Non-pigmented ciliary epithelial cell (primary cell): Measurements from ENCODE around the gene AKAP8.

ENCODE experiments used
- DNase-seq: peaks from one replicate; pipeline ENCODE4 v3.0.0-alpha.2; 2010; ENCODE audit warnings: low read depth

Gene AKAP8

GRCh38 chr19:15331419-15332310 lies 47.9 kb downstream of the AKAP8 start:
- no peak for DNase-seq

- no peak for DNase-seq
Observed at GRCh38 chr19:15330801-15331418, 48.7 kb downstream of the AKAP8 start.

- no peak for DNase-seq
Observed at GRCh38 chr19:15328312-15328711, 51.3 kb downstream of the AKAP8 start.

- DNase-seq = no peak
Observed at GRCh38 chr19:15324791-15325519, 54.6 kb downstream of the AKAP8 start.

GRCh38 chr19:15323496-15324235 lies 55.9 kb downstream of the AKAP8 start:
- DNase-seq = no peak

GRCh38 chr19:15321739-15322138 lies 57.8 kb downstream of the AKAP8 start:
- no peak for DNase-seq

- no peak for DNase-seq
Observed at GRCh38 chr19:15320116-15320515, 59.5 kb downstream of the AKAP8 start.

GRCh38 chr19:15318241-15318691 lies 61.3 kb downstream of the AKAP8 start:
- DNase-seq = no peak

- no peak for DNase-seq
Observed at GRCh38 chr19:15317392-15318071, 62.1 kb downstream of the AKAP8 start.

GRCh38 chr19:15316498-15316897 lies 63.1 kb downstream of the AKAP8 start:
- no peak for DNase-seq

GRCh38 chr19:15315101-15315500 lies 64.5 kb downstream of the AKAP8 start:
- DNase-seq = no peak

GRCh38 chr19:15313649-15314279 lies 65.8 kb downstream of the AKAP8 start:
- no peak for DNase-seq

GRCh38 chr19:15307169-15307568 lies 72.4 kb downstream of the AKAP8 start:
- DNase-seq = no peak

- no peak for DNase-seq
Observed at GRCh38 chr19:15305582-15306334, 73.8 kb downstream of the AKAP8 start.

- no peak for DNase-seq
Observed at GRCh38 chr19:15304140-15304705, 75.4 kb downstream of the AKAP8 start.
